LNCaP clone FGC (cell line): ENCODE results near the gene RFX2.

Experiments
- DNase-seq: peaks from one replicate; pipeline ENCODE4 v3.0.0-alpha.2; 2011; ENCODE audit warnings: low read depth
- H3K4me3 ChIP-seq: 2 replicates; pipeline ENCODE4 v1.5.1; 2011; ENCODE audit warnings: mild to moderate bottlenecking, low read depth, low read length, control low read depth
- CTCF ChIP-seq: IDR thresholded peaks from 2 replicates; pipeline ENCODE4 v1.5.1; 2012; ENCODE audit warnings: mild to moderate bottlenecking; ENCODE audit not compliant: control insufficient read depth, insufficient read depth; ENCODE audit errors: extremely low read depth

The RFX2 gene

GRCh38 chr19:6103894-6104293, 6.4 kb downstream of the RFX2 start:
- no peak for DNase-seq
- no peak overlapping the region for H3K4me3 ChIP-seq
- TF ChIP-seq CTCF, result no peak

GRCh38 chr19:6103217-6103644, 7.1 kb downstream of the RFX2 start:
- peak; percentile 75 for DNase-seq
- no peak for TF ChIP-seq CTCF
- no peak overlapping the region for H3K4me3 ChIP-seq

- no peak for TF ChIP-seq CTCF
- no peak for DNase-seq
- no peak overlapping the region for H3K4me3 ChIP-seq
These were observed 8.3 kb downstream of the RFX2 start for GRCh38 chr19:6101991-6102390.

GRCh38 chr19:6101291-6101825, 8.9 kb downstream of the RFX2 start:
- no peak for TF ChIP-seq CTCF
- no peak for DNase-seq
- H3K4me3 ChIP-seq, result no peak overlapping the region

GRCh38 chr19:6100284-6100915, 9.9 kb downstream of the RFX2 start:
- no peak for DNase-seq
- H3K4me3 ChIP-seq, result no peak overlapping the region

GRCh38 chr19:6099599-6099998, 10.7 kb downstream of the RFX2 start:
- TF ChIP-seq CTCF, result no peak
- no peak overlapping the region for H3K4me3 ChIP-seq
- no peak for DNase-seq

More at GRCh38 chr19:6100284-6100915, 9.9 kb downstream of the RFX2 start:
- TF ChIP-seq CTCF, result no peak

GRCh38 chr19:6099033-6099432, 11.3 kb downstream of the RFX2 start:
- TF ChIP-seq CTCF, result no peak
- DNase-seq, result no peak
- H3K4me3 ChIP-seq, result no peak overlapping the region
